RPMI7951 (cell line): ENCODE results near the gene ZC2HC1B. TPM values are rescaled to one million over a fixed set of nuclear protein-coding genes. Genes with fewer than 3 reads are reported as not detected.

ENCODE experiments used
- total RNA-seq: library from RNA; depleted of rRNA; stranded (reverse); fragments of >200 nt; shearing (Covaris generic); gene quantifications from 2 replicates; pipeline ENCODE4 v1.2.3, GENCODE V29; 2014; rRNA removed

ZC2HC1B gene
- total RNA-seq, 1 experiment from 2014 or later: not detected

Other genes starting within 250 kb of the ZC2HC1B start
- gene PHACTR2, start 186.5 kb upstream of the ZC2HC1B start, total RNA-seq: 23.7 and 30.3 TPM in 2 replicates
- gene LTV1, start 21.1 kb upstream of the ZC2HC1B start, total RNA-seq: 26.6 and 30.5 TPM in 2 replicates
- 6.4 and 10.1 TPM in 2 replicates for gene PLAGL1, start 143.8 kb downstream of the ZC2HC1B start, total RNA-seq
- 264 and 311 TPM in 2 replicates for gene SF3B5, start 231.1 kb downstream of the ZC2HC1B start, total RNA-seq